H1 (cell line): ENCODE results near the gene EPHB1. TPM values are rescaled to one million over a fixed set of nuclear protein-coding genes. Genes with fewer than 3 reads are reported as not detected.

ENCODE experiments used
- BCL11A ChIP-seq, 2 experiments: IDR thresholded peaks; one replicate each; pipeline ENCODE4 v1.6.1; 2011; ENCODE audit warnings: low read depth in 2 of 2, low read length in 2 of 2, mild to moderate bottlenecking in 2 of 2
- BRCA1 ChIP-seq: IDR thresholded peaks from 2 replicates; pipeline ENCODE4 v1.6.1; 2012; ENCODE audit warnings: low read depth, low read length, improper control_type of control experiment
- CHD7 ChIP-seq: fragments of 300-600 bp; sonication (generic); IDR thresholded peaks from 2 replicates; pipeline ENCODE4 v1.7.1; 2012; ENCODE audit warnings: low read length, moderate library complexity, mild to moderate bottlenecking, inconsistent platforms; ENCODE audit not compliant: insufficient replicate concordance
- CREB1 ChIP-seq: IDR thresholded peaks from 2 replicates; pipeline ENCODE4 v1.6.1; 2012; ENCODE audit warnings: inconsistent platforms
- CTCF ChIP-seq, 3 experiments: IDR thresholded peaks; 1 replicate in 2 of 3; 2 replicates in 1 of 3; pipeline versions ENCODE4 v1.5.1 to v1.6.1; 2011; ENCODE audit warnings: low read length in 3 of 3, mild to moderate bottlenecking in 3 of 3, inconsistent platforms in 2 of 3, low read depth in 1 of 3, moderate library complexity in 1 of 3; ENCODE audit not compliant: insufficient read depth in 1 of 3; ENCODE audit errors: control extremely low read depth in 1 of 3
- MAX ChIP-seq: IDR thresholded peaks from 2 replicates; pipeline ENCODE4 v1.6.1; 2012; ENCODE audit warnings: inconsistent platforms
- PHF8 ChIP-seq: fragments of 200-600 bp; sonication (generic); conservative IDR thresholded peaks from 2 replicates; pipeline ENCODE4 v1.7.1; 2012; ENCODE audit warnings: low read depth, mild to moderate bottlenecking, inconsistent platforms, low read length, moderate library complexity
- RFX5 ChIP-seq: IDR thresholded peaks from 2 replicates; pipeline ENCODE4 v1.6.1; 2011; ENCODE audit warnings: low read depth, low read length, improper control_type of control experiment, borderline replicate concordance
- SRF ChIP-seq: IDR thresholded peaks from 2 replicates; pipeline ENCODE4 v1.6.1; 2011; ENCODE audit warnings: mild to moderate bottlenecking, low read depth, low read length, moderate library complexity
- TEAD4 ChIP-seq: IDR thresholded peaks from 2 replicates; pipeline ENCODE4 v1.6.1; 2012; ENCODE audit warnings: low read depth, low read length, inconsistent platforms, mixed read lengths
- polyA plus RNA-seq, 7 experiments: library from polyadenylated mRNA; depleted of rRNA in 3 of 7; stranded (reverse) in 5 of 7; unstranded in 2 of 7; fragments of >200 nt in 5 of 7; fragments of 200-250 nt in 2 of 7; gene quantifications; 1 replicate in 5 of 7; 2 replicates in 1 of 7; 4 replicates in 1 of 7; pipeline versions ENCODE4 v1.2.1 to v1.2.3, GENCODE V29; 2011 to 2013; ENCODE audit warnings: missing spikeins in 2 of 7, mixed read lengths in 2 of 7
- total RNA-seq: library from RNA; stranded (reverse); fragmentation: NEBNext Ultra II Directional; extraction: Animal tissue kit (Norgen Biotek cat#: 25700); gene quantifications from 2 replicates; pipeline ENCODE4 v1.2.1, GENCODE V29; 2021

Gene EPHB1
- total and polyA plus RNA-seq, 2 of the 8 experiments (the other 6 are each of a cell fraction or from before 2014, with no cell fraction given) = 3.5 to 5.9 TPM

DNA sequence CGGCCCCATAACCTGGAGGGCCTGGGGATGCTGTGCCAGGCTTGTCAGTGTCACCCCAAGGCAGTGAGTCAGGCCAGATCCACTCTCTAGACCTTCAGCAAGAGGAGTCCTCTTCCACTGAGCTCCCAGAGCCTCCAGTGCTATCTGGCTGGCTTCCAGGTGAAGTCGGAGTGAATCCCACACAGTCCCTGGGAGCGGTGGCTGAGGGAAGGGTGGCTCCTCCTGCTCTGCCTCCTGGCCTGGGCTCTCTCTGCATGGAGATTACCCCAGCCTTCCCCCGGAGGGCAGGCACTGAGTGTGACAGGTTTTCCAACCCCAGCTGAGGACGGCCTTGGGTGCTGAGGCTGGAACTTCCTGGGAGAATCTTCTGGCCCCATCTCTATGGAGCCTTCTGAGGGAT, 82.7 kb downstream of the EPHB1 start (continued):
- TF ChIP-seq CHD7 (no peak), RFX5 (no peak), MAX (no peak), PHF8 (no peak), TEAD4 (no peak), BCL11A (IDR thresholded peaks at IDR 0.05; ENCODE audit: low read depth in 2 of 2, low read length in 2 of 2) (no peak), CTCF (IDR thresholded peaks at IDR 0.05; ENCODE audit: control extremely low read depth in 1 of 3, insufficient read depth in 1 of 3, low read depth in 1 of 3, low read length in 3 of 3) (no peak), BRCA1 (no peak), SRF (no peak), CREB1 (no peak)
